ELF-1 (cell line): ENCODE measurements around the gene PVR.
"Not testable (repeated sequence)": the region's sequence is repeated elsewhere in the genome, so short reads cannot be mapped to it uniquely, and the experiment has no call there.

ENCODE experiments used
- DNase-seq: peaks from one replicate; pipeline ENCODE4 v3.0.0-alpha.2; 2016; ENCODE audit warnings: low read depth, low spot score

PVR gene

DNA sequence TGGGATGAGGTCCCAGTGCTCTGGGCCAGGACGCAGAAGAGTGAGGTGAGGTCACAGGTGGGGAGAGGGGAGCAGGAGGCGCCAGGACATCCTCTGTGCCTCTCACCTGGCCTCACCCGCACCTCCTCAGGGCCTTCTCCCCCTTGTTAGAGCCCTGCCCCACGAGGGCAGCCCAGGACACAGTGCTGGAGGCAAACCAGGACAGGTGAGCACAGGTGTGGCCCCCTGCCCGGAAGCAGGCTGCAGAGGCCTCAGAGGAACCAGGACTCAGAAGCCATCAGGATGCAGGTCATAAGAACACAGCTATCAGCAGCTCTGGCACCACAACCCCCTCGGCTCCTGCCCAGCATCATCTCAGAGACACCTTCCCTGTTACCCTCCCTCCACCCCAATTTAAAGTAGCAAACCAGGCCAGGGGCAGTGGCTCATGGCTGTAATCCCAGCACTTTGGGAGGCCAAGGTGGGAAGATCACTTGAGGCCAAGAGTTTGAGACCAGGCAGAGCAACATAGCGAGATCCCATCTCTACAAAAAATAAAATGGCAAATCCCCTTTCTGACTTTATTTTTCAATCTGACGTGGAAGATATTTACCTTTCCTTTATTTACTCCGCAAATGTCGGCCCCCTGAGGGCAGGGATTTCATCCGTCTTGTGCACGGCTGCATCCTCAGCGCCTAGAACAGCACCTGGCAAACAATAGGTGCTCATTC, 54.9 kb downstream of the PVR start, which contains the start of gene CEACAM16:
Gene CEACAM16 (plus strand): TSS at position 660 of the 710 bp plus-strand sequence. CDS start 2,306 bp downstream, outside the sequence.
- no peak for DNase-seq

DNA sequence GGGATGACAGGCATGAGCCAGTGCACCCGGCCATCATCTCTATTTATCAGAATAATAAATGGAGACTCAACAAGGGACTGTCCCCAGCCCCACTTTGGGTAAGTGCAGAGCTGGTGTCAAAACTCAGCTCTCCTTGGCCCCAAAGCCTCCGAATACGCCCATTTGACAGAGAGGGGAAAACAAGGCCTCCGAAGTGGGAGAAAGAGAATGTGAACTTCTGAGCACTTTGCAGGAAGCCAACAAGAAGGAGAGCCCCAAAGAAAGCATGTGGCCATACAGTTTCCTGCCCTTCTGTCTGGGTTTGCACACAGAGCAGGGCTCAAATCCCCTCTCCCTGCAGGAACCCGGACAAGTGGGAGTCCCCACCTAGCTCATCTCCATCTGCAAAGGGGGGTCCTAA, 56.8 kb downstream of the PVR start:
- no peak for DNase-seq

DNA sequence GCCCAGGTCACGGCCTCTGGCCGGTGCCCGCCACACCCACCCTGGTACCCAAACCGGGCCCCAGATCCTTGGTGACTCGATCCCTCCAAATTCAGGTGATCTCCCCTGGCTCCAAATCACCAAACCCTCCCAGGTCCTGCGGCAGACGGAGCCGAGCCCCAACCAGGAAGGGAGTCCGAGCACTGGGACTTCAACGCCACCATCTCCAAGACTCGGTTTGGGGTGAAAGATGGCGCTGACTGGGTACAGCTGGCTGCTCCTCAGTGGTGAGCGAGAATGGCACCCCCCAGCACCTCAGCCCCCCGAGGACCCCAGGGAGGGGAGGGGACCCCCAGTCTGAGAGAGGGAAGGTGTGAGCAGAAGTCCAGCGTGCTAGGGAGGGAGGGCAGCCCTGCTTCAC, 57.5 kb downstream of the PVR start:
- no peak for DNase-seq

DNA sequence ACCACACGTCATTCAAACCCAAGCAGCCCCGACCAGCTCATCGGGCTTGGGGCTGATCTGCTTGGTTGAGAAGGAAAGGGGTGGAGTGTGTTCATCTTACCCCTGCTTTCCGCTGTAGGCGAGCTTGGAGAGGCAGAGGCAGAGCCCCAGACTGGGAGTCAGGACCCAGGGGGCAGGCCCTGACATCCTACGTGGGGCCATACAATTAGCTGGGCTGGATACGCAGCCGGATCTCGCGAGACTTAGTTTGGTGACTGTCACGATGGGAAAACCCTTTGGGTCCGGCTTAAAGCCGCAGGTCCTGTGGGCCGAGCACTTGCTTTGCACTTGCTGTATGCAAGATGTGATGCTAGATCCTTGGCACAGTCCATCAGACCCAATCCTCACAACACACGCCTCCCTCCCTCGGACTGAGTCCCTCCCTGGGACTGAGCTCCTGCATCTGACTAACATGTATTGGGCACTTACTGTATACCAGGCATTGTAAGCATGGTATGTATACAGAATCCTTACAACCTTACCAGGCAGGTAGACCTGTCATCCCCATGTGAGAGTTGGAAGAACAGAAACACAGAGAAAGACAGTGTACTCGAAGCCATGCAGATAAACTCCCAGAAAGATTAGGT, 59.0 kb downstream of the PVR start:
- DNase-seq: no peak

DNA sequence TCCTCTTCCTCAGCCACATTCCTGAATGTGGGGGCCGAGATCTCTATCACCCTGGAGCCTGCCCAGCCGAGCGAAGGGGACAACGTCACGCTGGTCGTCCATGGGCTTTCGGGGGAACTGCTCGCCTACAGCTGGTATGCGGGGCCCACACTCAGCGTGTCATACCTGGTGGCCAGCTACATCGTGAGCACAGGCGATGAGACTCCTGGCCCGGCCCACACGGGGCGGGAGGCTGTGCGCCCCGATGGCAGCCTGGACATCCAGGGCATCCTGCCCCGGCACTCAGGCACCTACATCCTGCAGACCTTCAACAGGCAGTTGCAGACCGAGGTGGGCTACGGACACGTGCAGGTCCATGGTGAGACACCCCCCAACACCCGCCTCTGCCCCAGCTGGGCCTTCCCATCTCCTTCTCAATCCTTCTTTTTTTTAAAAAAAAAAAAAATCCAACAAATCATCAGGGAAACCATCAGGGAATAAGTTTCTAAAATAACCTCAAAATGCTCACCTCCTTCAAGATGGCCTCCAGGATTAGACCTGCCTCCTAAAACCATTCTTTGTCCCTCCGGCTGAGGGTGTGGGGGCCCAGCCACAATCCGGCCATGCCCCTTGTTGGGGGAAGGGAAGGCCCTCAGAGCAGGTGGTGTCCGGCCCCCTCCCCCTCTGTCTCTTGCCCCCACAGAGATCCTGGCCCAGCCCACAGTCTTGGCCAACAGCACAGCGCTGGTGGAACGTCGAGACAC, 59.8 kb downstream of the PVR start:
- no peak for DNase-seq

DNA sequence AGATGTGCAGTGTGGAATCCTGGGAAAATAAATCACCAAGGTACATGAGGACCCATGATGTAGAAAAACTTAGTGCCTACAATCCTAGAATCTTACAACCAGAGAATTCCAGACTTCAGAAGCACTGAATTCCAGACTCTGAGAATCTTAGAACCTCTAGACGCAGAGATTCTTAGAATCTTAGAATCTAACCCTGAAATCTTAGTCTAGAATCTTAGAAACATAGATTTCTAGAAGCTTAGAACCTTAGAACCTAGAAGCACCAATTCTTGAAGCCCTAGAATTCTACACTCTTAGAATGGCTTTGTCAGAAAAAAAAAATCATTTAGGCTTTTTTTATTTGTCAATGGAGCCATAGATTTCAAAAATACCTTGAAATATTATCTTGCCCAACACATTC, 61.3 kb downstream of the PVR start:
- DNase-seq: no peak

DNA sequence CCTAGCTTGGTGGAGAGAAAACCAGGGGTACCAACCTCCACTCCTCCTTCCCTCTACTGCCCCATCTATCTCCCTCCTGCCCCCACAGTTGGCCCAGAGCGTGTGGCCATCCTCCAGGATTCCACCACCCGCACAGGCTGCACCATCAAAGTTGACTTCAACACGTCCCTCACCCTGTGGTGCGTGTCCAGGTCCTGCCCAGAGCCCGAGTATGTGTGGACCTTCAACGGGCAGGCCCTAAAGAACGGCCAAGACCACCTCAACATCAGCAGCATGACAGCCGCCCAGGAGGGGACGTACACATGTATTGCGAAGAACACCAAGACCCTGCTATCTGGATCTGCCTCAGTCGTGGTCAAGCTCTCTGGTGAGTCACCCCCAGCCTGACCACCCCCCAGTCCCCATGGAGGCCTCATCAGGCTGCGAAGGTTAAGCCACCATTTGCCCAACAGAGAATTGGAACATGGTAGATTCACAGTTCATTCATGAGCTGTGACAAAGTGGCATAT, 61.8 kb downstream of the PVR start:
- no peak for DNase-seq

DNA sequence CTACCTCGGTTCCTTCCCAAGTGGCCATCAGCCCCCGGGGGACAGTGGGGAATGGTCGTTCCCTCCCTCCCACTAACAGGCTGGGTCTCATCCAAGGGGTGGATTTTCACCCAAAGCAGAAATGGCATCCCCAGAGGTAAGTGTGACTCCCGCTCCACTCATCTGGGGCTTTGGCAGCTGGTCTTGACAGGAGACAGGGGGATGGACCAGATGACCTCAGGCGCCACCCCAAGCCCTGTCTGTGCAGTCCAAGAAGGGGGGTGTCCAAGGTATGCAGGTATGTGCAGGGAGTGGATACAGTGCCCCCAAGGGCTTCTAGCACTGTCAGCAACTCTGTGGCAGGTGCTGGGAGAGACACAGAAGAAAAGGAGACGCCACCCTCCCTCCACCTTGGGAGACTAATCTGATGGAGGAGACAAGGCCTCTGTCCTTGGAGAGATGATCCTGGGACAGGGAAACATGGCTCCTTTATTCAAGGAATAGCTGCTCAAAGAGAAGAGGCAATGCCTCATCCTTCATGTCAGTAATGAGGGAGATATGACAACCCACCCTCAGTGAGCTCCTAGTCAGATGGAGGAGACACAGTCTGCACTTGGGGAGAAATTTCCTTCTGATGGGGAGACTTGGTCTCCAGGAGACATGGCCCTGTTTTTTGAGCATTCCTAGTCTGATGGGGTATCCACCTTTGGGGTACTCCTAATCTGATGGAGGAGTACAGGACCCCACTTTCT, 63.0 kb downstream of the PVR start:
- no peak for DNase-seq

DNA sequence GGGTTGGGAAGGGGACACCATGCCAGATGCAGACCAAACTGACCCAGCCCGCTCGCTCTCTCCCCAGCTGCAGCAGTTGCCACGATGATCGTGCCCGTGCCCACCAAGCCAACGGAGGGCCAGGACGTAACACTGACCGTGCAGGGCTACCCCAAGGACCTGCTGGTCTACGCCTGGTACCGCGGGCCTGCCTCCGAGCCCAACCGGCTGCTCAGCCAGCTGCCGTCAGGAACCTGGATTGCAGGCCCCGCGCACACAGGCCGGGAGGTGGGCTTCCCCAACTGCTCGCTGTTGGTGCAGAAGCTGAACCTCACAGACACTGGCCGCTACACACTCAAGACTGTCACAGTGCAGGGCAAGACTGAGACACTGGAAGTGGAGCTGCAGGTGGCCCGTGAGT, 64.1 kb downstream of the PVR start:
- DNase-seq: no peak

DNA sequence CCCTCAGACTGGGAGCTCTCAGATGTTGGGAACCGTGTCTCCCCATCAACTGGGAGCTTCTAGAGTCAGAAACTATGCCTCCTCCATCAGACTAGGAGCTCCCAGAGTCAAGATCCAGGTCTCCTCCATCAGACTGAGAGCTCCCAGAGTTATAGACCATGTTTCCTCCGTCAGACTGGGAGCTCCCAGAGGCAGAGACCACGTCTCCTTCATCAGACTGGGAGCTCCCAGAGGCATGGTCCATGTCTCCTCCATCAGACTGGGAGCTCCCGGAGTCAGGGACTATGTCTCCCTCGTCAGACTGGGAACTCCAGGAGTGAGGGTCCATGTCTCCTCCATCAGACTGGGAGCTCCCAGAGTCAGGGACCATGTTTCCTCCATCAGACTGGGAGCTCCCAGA, 65.2 kb downstream of the PVR start:
- no peak for DNase-seq

DNA sequence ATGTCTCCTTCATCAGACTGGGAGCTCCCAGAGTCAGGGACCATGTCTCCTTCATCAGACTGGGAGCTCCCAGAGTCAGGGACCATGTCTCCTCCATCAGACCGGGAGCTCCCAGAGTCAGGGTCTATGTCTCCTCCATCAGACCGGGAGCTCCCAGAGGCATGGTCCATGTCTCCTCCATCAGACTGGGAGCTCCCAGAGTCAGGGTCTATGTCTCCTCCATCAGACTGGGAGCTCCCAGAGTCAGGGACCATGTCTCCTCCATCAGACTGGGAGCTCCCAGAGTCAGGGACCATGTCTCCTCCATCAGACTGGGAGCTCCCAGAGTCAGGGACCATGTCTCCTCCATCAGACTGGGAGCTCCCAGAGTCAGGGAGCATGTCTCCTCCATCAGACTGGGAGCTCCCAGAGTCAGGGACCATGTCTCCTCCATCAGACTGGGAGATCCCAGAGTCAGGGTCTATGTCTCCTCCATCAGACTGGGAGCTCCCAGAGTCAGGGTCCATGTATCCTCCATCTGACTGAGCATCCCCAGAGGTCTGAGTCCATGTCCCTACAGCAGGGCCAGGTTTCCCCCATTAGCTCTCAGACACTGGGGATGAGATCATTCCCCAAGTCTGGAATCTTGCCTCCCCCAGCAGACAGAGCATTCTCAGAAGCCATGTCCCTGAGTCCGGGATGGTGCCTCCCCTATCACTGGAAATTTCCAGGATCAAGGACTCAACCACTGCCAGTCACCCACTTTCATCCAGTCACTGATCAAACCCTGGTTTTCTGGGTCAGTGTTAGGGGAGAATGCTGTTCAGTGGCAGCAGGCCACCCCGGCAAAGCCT, 65.9 kb downstream of the PVR start:
- DNase-seq: not testable (repeated sequence)

DNA sequence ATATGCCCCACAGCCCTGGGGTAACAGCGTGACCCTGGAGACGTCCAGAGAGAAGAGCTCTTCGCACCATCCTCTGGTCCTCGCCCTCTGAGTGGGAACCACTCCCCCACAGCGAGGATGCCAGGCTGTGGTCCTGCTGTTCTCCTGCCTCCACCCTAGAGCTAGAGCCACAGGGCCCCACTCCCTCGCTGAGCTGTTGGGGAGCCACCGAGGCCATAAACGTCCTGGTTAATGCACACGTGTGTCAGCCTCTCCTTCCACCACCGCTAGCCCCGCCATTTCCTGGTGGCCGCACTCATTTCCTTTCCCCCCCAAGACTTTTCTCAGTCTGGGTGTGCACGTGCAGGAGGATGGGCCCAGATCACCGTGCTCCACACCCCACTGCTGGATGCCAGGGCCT, 66.8 kb downstream of the PVR start:
- no peak for DNase-seq

DNA sequence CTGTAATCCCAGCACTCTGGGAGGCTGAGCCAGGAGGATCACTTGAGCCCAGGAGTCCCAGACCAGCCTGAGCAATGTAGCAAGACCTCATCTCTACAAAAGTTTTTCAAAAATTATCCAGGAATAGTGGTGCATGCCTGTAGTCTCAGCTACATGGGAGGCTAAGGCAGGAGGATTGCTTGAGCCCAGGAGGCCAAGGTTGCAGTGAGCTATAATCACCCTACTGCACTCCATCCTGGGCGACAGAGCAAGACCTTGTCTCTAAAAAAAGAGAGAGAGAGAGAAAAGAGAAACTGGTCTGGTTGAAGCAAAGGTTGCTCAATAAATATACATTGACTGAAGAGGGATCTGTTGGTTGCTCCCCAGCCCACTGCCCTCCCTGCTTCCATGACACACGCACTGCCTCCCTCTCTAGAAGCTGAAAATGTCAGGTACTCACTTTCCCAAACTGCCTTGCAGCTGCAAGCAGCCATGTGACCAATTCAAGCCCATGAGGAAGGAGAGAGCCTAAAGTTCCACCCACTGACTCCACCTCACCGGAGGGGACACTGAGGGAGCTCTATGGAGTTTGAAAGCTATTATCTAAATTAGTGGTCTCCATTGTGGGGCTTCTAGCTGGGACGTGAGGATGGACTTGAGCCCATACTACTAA, 69.3 kb downstream of the PVR start:
- no peak for DNase-seq
